Dedifferentiated amniotic fluid mesenchymal stem cell (primary cell): ENCODE data around the gene APOBEC2.

Experiments used
- DNase-seq: peaks from one replicate; pipeline ENCODE4 v3.0.0-alpha.2; 2016; ENCODE audit errors: extremely low spot score

Gene APOBEC2

DNA sequence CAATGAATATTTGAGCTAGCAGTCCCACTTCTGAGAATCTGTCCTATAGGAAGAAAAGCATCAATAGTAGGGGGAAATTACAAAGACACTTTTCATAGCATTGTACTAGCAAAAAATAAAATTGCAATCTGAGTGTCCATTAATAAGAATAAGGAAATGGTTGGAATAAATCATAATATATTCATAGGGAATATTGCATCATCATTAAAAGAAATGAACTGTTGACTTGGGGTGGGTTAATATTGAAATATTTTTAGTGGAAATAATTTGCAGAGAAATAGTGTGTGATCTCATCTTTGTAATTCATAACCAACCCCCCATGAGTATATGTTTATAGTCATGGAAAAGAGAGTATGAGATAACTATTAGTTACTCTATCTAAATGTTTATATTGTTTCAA is 32.2 kb downstream of the APOBEC2 start:
- no peak for DNase-seq

DNA sequence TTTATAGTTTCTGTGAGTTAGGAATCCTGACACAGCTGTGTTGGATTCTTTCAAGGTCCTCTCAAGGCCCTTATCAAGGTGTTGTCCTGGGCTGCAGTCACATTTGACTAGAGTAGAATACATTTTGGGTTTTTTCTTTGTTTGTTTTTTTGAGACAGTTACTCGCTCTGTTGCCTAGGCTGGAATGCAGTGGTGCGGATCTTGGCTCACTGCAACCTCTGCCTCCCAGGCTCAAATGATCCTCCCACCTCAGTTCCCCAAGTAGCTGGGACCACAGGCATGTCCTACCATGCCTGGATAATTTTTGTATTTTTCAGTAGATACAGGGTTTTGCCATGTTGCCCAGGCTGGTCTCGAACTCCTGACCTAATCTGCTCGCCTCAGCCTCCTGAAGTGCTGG is 35.4 kb downstream of the APOBEC2 start:
- no peak for DNase-seq

DNA sequence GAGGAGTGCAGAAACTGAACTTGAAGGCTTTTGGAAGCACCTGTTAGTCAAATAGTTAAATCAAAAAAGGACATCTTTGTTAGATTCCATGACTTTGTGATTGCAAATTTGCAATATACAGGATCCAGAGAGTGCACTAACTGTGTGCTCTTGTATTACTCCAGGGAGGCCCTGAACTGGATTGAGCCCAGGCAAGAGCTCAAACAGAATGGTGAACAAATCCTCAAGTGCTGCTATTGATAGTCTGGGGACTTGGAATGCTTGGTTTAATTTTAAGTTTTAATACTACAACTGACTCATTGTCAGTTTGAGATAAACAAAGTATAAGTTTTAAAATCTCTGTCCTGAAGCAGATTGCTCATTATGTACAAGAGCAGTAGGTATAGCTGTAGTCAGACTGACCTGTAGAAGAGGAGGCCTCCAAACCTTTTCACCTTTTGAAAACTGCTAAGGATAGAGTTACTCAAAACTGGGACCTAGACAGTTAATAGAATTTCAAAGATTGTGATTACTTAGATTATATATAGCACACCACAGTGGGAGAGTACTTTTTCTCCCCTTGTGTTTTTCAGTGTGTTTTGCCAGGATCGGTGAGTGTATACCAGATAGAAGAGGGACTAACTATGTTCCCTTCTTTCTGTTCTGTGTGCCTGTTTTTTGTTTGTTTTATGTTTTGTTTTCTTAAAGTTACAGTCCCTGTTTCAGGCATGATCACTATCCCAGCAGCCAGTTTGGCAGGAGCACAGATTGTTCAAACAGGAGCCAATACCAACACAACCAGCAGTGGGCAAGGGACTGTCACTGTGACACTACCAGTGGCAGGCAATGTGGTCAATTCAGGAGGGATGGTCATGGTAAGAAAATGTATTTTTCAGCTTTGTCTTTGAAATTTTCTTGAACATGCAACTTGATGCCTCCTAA is 38.1 kb downstream of the APOBEC2 start:
- no peak for DNase-seq

DNA sequence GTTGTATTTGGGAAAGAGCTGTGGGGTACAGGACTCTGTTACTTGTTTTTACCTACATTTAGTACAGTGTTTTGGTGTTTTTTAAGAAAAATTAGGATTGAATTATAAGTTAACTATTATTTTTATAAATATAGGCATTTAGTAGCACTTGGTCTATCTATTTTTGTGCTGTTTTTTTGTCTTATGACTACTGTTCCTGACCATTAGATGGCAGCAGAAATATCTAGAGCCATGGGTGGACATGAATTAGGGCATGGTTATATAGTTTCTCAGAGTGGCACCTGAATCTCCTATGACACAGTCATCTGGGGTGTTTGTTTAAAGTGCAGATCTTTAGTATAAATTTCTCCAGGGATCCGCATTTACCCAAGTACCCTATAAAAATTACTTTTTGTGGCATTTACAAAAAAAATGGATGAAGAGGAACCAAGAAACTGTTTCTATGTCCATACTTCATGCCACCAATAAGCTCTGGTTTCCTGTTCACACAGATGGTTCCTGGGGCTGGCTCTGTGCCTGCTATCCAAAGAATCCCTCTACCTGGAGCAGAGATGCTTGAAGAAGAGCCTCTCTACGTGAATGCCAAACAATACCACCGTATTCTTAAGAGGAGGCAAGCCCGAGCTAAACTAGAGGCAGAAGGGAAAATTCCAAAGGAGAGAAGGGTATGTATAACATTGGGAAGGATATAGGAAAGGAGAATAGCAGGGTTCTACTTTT is 39.6 kb downstream of the APOBEC2 start:
- DNase-seq, result no peak

DNA sequence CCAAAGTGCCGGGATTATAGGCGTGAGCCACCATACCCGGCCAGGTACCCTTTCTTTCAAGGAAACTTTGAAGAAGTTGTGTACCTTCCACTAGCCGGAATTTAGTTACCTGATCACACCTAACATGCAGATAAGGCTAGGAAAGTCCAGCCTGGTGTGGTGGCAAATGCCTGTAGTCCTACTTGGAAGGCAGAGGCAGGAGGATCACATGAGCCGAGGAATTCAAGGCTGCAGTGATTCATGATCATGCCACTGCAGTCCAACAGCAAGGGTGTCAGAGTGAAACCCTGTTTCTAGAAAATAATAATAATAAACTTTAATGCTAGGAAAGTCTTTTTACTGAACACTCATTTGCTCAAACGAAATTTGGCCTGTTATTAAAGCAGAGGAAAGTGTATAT is 40.7 kb downstream of the APOBEC2 start:
- no peak for DNase-seq

DNA sequence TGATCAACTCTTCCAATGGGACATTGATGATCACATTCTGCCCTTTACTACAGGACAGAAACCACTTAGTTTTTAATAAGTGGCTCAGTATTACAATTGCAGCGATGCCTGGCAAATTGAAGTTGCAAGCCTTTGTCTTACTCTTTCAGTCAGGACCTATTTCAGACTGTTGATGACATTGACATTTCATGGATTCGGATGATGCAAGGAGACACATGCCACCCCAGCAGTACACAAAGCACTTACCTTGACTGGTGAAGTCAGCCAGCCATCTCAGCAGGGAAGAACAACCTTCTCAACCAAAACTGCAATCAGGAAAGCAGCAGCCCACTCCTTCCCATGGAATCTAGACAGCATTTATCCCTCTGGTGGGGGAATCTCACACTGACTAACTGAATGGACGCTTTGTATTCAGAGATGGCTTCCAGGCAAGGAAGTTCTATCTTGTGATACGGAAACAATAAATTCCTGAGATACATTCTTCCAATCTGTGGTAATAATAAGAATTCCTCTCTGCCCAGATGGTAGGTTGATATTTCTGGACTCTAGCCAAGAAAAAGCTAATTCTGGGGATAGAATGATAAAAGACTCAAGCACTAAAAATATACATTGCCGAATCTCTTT is 44.6 kb downstream of the APOBEC2 start:
- peak; percentile 58 for DNase-seq

DNA sequence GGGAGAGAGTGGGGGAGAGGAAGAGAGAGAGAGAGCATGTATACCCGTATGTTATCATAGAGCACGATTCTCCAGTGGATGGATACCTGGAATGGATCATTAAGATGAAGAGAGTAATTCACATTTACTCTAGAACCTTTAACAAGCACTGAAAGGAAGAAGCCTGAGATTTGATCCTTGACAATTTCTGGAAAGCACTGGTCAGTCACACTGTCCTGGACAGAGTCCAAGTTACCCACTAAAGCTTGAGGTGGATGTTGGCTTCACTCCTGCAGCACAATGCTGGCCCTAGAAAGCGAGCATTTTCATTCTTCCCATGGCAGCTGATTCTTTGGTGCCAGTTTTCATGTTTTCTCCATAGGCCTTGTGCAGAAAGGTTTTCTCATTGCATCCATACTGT is 45.4 kb downstream of the APOBEC2 start:
- no peak for DNase-seq

DNA sequence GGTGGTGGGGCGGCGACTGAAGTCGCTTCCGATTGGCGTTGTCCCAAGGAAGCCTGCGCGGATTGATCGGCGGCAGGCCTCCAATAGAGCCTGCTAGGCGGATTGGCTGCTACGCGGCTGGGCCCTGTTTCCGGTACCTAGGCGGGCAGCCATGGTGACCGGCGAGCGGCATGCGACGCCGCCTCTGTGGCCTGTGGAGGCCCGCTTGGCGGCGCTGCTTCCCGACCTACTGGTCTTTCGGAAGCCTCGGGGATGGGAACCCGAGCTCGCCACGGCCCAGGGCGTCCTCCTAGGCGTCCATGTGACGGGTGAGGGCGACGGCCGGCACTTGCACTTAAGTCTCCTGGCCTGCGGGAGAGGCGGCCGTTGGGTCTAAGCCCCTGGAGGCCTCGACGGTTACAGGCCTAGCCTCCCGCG is 47.9 kb downstream of the APOBEC2 start:
- no peak for DNase-seq

DNA sequence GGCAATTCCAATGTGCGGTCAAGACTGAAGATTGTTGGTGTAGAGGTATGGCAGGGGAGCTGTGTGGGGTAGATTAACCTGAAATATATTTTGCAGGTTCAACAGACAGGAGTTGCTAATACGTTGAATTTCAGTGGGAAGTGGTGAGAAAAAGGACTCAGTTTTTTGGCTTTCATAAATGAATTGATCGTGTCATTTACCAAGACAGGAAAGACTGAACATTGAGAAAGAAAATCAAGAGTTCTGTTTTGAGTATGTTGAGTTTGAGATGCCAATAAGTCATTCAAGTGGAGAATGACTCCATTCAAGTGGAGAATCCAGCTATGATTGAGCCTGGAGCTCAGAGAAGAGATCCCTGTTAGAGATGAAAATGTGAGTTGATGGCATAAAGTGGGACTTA is 50.8 kb downstream of the APOBEC2 start:
- DNase-seq, result no peak

DNA sequence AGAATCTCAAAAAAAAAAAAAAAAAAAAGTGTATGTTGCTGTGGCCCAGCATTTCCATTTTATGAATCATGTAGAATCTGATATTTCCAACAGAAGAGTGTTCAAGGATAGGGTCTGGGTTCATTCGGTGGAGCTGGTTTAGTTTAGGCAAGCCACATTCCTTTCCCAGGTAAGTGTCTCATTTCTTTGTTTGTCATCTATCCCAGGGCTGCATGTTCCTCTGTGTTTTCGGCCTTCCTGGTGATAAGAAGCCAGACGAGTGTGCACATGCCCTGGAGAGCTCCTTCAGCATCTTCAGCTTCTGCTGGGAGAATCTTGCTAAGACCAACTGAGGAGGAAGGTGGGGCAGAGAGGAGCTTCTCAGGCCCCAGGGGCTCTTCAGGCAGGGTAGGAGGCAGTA is 58.0 kb downstream of the APOBEC2 start:
- no peak for DNase-seq
